Measurements from ENCODE around the gene TAP1.
"Not testable (repeated sequence)": the region's sequence is repeated elsewhere in the genome, so short reads cannot be mapped to it uniquely, and the experiment has no call there.

Gene TAP1

DNA sequence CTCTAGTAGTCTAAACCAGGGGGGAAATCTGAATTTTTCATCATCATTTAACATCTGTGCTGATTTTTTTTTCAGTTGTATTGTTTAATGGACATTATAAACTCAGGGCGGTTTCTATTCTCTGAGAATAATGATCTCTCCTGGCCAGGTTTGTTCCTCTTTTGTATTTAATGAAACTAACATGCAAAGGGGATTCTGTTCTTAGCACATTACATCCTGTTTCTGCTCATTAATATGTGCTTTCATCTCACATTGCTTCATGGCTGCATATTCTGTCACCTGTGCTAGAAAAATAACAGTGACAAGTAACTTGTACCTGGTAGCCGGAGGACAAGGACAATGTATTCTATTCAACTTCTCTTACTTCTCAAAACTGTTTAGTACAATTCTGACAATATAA, 37.5 kb downstream of the TAP1 start:
- Histone ChIP-seq H3K4me1 (ENCODE audit: control insufficient read depth, insufficient read depth, low read length) (peaks cover 13% of the 10 kb centered on the region), H3K27me3 (replicated peaks; ENCODE audit: control insufficient read depth, insufficient read depth, low read length) (no peaks in the 10 kb centered on the region), H3K4me3 (ENCODE audit: low read length) (no peak overlapping the region), H3K36me3 (ENCODE audit: control insufficient read depth, insufficient read depth, low read length, severe bottlenecking) (no peaks in the 10 kb centered on the region), H3K9me3 (ENCODE audit: control insufficient read depth, low read length) (no peaks in the 10 kb centered on the region), H3K9ac (ENCODE audit: low read length) (no peak overlapping the region)
- no peak for DNase-seq (ENCODE audit: low read depth)

DNA sequence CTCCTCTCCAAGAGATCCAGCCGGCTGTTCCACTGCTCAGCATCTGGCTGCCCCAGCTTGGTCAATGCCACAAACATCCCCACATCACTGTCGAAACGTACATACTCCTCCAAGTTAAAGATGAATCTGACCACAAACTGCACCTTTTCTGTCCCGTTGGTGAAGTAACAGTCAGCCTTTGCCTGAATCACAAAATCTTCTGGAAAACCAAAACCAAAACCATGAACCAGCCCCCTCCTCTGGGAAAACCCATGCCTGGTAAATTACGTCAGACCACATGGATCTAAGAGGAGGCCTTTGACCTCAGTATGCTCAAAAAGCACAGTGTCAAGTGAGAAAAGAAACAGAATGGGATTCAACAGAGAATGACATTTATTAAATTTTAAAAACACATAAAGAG, 38.4 kb downstream of the TAP1 start:
- Histone ChIP-seq H3K9me3 (ENCODE audit: control insufficient read depth, low read length) (no peaks in the 10 kb centered on the region), H3K9ac (ENCODE audit: low read length) (no peak overlapping the region), H3K36me3 (ENCODE audit: control insufficient read depth, insufficient read depth, low read length, severe bottlenecking) (no peaks in the 10 kb centered on the region)

DNA sequence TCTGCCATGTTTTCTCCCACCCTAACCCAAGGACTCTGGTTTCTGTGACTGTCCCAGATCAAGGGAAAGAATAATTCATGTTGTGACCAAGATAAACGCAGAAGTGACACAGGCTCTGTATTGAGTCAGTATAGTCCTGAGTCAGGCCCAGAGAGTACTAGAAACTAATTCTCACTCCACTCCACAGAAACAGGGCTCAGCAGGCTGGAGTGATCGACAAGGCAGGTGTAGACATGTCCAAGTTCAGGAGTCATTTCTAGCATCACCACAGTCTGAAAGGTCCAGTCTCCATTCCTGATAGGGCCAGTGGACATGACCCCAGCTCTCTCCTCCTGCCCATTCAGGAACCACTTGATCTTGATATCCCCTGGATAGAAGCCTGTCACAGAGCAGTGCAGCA, 39.4 kb downstream of the TAP1 start:
- no peak for DNase-seq (ENCODE audit: low read depth)
- Histone ChIP-seq H3K9me3 (ENCODE audit: control insufficient read depth, low read length) (no peaks in the 10 kb centered on the region), H3K27me3 (replicated peaks; ENCODE audit: control insufficient read depth, insufficient read depth, low read length) (no peaks in the 10 kb centered on the region), H3K9ac (ENCODE audit: low read length) (no peak overlapping the region), H3K36me3 (ENCODE audit: control insufficient read depth, insufficient read depth, low read length, severe bottlenecking) (no peaks in the 10 kb centered on the region), H3K4me3 (ENCODE audit: low read length) (no peak overlapping the region), H3K4me1 (ENCODE audit: control insufficient read depth, insufficient read depth, low read length) (peaks cover 6% of the 10 kb centered on the region)

More for the DNA sequence above, 38.4 kb downstream of the TAP1 start:
- Histone ChIP-seq H3K4me3 (ENCODE audit: low read length) (no peak overlapping the region), H3K4me1 (ENCODE audit: control insufficient read depth, insufficient read depth, low read length) (peaks cover 13% of the 10 kb centered on the region), H3K27me3 (replicated peaks; ENCODE audit: control insufficient read depth, insufficient read depth, low read length) (no peaks in the 10 kb centered on the region)
- no peak for DNase-seq (ENCODE audit: low read depth)

DNA sequence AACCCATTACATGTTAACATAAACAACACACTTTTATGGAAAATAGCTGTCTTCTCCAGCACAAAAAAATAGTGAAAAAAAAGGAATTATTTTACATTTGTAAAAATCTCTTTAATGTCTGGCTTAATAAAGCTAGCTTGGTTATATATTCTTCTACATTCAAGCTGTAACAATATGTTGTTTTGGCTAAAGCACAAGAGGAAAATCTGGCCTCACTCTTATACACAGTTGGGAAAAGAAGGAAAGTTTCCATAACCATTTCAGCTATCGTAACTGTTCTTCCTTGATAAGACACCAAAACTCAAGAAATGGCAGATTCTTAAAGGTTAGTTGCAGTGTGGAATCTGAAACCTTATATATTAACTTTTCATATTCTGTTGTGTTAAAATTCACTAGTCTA, 44.3 kb downstream of the TAP1 start:
- Histone ChIP-seq H3K9ac (ENCODE audit: low read length) (no peak overlapping the region), H3K27me3 (replicated peaks; ENCODE audit: control insufficient read depth, insufficient read depth, low read length) (peaks cover 5% of the 10 kb centered on the region), H3K36me3 (ENCODE audit: control insufficient read depth, insufficient read depth, low read length, severe bottlenecking) (no peaks in the 10 kb centered on the region), H3K4me1 (ENCODE audit: control insufficient read depth, insufficient read depth, low read length) (no peaks in the 10 kb centered on the region), H3K9me3 (ENCODE audit: control insufficient read depth, low read length) (no peaks in the 10 kb centered on the region), H3K4me3 (ENCODE audit: low read length) (no peak overlapping the region)
- no peak for DNase-seq (ENCODE audit: low read depth)

DNA sequence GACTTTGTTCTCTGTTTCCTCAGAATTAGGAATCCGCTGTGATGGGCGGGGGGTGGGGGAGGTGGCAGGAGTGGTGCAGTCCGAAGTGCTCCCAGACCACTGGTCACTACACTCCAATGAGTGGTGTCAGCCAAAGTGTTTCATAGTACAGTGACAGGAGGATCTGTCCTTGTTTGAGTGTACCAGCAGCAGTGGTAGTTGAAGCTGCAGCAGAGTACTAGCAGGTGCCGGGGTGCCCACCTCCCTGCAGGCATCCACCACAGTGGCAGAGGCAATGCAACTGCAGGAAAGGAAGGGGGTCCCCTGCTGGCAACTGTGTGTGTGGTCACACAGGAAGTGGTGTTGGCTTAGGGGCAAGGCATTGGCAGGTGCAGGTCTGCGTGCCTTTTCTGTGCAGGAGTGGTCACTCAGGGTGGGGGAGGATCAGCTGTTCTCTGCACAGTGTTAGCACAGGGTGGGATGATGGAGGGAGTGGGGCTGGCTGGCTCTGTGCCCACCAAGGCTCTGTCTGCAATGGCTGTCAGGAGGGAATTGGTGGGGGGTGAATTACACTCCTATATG, 46.4 kb downstream of the TAP1 start:
- H3K9me3 ChIP-seq (ENCODE audit: control insufficient read depth, low read length), result peaks cover 6% of the 10 kb centered on the region
- no peak overlapping the region for H3K4me3 ChIP-seq (ENCODE audit: low read length)

DNA sequence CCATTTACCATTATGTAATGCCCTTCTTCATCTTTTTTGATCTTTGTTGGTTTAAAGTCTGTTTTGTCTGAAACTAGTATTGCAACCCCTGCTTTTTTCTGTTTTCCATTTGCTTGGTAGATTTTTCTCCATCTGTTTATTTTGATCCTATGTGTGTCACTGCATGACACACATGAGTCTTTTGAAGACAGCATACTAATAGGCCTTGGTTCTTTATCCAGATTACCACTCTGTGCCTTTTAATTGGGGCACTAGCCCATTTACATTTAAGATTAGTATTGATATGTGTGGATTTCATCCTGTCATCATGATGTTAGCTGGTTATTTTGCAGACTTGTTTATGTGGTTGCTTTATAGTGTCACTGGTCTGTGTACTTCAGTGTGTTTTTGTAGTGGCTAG, 48.1 kb downstream of the TAP1 start:
- peaks cover 14% of the 10 kb centered on the region for H3K27me3 ChIP-seq (replicated peaks; ENCODE audit: control insufficient read depth, insufficient read depth, low read length)
- not testable (repeated sequence) for DNase-seq (ENCODE audit: low read depth); H3K36me3 ChIP-seq (ENCODE audit: control insufficient read depth, insufficient read depth, low read length, severe bottlenecking); H3K9ac ChIP-seq (ENCODE audit: low read length); H3K4me1 ChIP-seq (ENCODE audit: control insufficient read depth, insufficient read depth, low read length); H3K4me3 ChIP-seq (ENCODE audit: low read length); H3K9me3 ChIP-seq (ENCODE audit: control insufficient read depth, low read length)

More for the DNA sequence above, 46.4 kb downstream of the TAP1 start:
- DNase-seq (ENCODE audit: low read depth), result no peak
- Histone ChIP-seq H3K27me3 (replicated peaks; ENCODE audit: control insufficient read depth, insufficient read depth, low read length) (peaks cover 11% of the 10 kb centered on the region), H3K9ac (ENCODE audit: low read length) (no peak overlapping the region), H3K36me3 (ENCODE audit: control insufficient read depth, insufficient read depth, low read length, severe bottlenecking) (no peaks in the 10 kb centered on the region), H3K4me1 (ENCODE audit: control insufficient read depth, insufficient read depth, low read length) (no peaks in the 10 kb centered on the region)

DNA sequence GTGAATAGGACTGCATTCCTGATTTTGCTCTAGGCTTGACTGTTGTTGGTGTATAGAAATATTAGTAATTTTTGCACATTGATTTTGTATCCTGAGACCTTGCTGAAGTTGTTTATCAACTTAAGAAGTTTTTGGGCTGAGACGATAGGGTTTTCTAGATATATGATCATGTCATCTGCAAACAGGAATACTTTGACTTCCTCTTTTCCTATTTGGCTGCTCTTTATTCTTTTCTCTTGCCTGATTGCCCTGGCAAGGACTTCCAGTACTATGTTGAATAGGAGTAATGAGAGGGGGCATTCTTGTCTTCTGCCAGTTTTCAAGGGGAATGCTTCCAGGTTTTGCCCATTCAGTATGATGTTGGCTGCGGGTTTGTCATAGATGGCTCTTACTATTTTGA, 50.1 kb downstream of the TAP1 start:
- Histone ChIP-seq H3K4me1 (ENCODE audit: control insufficient read depth, insufficient read depth, low read length) (no peaks in the 10 kb centered on the region), H3K9ac (ENCODE audit: low read length) (no peak overlapping the region), H3K27me3 (replicated peaks; ENCODE audit: control insufficient read depth, insufficient read depth, low read length) (peaks cover 19% of the 10 kb centered on the region), H3K4me3 (ENCODE audit: low read length) (no peak overlapping the region), H3K36me3 (ENCODE audit: control insufficient read depth, insufficient read depth, low read length, severe bottlenecking) (no peaks in the 10 kb centered on the region), H3K9me3 (ENCODE audit: control insufficient read depth, low read length) (peaks cover 19% of the 10 kb centered on the region)
- DNase-seq (ENCODE audit: low read depth), result no peak

DNA sequence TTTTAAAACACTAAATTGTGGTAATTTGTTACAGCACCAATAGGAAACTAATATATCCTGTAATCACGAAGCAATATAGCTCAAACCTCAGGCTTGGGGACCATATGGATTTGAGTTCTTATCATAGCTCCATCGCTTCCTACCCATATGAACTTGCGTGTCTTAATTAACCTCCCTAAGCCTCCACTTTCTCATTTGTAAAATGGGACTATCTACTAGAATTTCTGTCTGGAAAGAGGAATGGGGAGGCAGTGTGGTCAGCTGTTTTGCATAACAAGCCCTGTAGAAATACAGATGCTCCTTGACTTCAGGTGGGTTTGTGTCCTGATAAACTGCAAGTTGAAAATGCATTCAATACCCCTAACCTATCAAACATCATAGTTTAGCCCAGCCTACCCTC, 53.8 kb downstream of the TAP1 start:
- no peak overlapping the region for H3K9ac ChIP-seq (ENCODE audit: low read length)
- no peak overlapping the region for H3K4me3 ChIP-seq (ENCODE audit: low read length)
- peaks cover 10% of the 10 kb centered on the region for H3K4me1 ChIP-seq (ENCODE audit: control insufficient read depth, insufficient read depth, low read length)
- H3K9me3 ChIP-seq (ENCODE audit: control insufficient read depth, low read length), result peaks cover 19% of the 10 kb centered on the region
- no peak for DNase-seq (ENCODE audit: low read depth)
- no peaks in the 10 kb centered on the region for H3K36me3 ChIP-seq (ENCODE audit: control insufficient read depth, insufficient read depth, low read length, severe bottlenecking)
- H3K27me3 ChIP-seq (replicated peaks; ENCODE audit: control insufficient read depth, insufficient read depth, low read length), result peaks cover 38% of the 10 kb centered on the region

DNA sequence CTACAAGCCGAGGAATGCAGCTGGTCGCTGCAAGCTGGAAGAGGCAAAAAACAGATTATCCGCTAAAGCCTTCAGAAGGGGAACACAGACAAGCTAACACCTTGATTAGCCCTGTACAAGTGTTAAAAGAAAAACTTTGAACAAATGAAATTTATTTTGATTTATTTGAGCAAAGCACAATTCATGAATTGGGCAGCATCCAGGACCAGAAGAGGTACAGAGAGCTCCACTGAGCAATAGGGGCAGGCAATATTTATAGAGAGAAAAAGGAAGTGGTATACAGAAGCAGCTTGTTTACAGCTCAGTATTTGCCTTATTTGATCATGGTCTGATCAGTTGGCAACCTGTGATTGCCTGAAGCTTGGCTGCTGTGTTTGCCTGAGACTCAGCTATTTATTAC, 54.3 kb downstream of the TAP1 start:
- no peak overlapping the region for H3K9ac ChIP-seq (ENCODE audit: low read length)
- H3K4me3 ChIP-seq (ENCODE audit: low read length), result no peak overlapping the region
- H3K4me1 ChIP-seq (ENCODE audit: control insufficient read depth, insufficient read depth, low read length), result peaks cover 10% of the 10 kb centered on the region
- H3K36me3 ChIP-seq (ENCODE audit: control insufficient read depth, insufficient read depth, low read length, severe bottlenecking), result no peaks in the 10 kb centered on the region
- no peak for DNase-seq (ENCODE audit: low read depth)
- H3K27me3 ChIP-seq (replicated peaks; ENCODE audit: control insufficient read depth, insufficient read depth, low read length), result peaks cover 38% of the 10 kb centered on the region
- H3K9me3 ChIP-seq (ENCODE audit: control insufficient read depth, low read length), result peaks cover 19% of the 10 kb centered on the region

DNA sequence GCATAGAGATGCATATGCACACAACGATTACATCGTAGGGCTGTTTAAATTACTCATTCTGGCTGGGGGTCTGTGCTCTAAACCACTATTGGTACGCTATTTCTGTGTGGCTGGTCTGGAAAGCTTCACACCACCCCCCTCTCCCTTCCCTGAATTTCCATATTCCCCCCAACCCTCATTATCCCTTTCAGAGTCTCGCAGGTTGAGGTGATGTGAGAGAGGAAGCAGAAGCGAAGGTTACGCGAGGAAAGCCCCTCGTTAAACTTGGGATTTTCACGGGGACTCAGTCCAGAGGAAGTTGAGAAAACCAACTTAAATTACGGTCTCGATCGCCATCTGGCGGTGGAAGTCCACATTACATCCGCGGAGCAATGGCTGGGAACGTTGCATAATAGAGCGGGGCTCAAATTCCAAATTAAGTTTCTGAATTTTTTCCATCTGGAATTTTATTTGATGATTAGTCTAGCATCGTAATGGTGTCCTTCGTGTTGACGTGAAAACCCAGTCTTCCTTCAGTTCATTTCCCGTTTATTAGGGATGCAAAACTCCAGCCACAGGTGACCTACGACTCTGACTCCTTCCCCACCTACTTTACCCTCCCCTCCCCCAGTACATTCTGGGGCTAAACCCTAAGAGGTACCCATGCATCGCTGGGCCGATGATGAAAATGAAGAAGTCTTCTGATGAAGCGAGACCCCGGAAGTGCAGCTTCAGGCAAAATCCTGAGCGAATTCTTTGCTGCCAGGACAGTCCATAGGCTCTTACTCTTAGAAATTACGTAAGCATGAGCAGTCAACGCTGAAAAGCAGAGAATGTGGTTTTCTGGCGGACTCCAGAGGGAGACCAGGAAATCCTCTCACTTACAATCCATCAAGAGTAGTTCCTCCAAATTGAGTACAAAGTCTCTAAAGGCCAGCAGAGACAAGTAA, 56.4 kb downstream of the TAP1 start:
- H3K4me3 ChIP-seq (ENCODE audit: low read length), result peak overlapping the region; percentile 77
- peaks cover 53% of the 10 kb centered on the region for H3K27me3 ChIP-seq (replicated peaks; ENCODE audit: control insufficient read depth, insufficient read depth, low read length)
- peaks cover 13% of the 10 kb centered on the region for H3K9me3 ChIP-seq (ENCODE audit: control insufficient read depth, low read length)
- DNase-seq (ENCODE audit: low read depth), result peak; percentile 85
- H3K4me1 ChIP-seq (ENCODE audit: control insufficient read depth, insufficient read depth, low read length), result peaks cover 10% of the 10 kb centered on the region
- H3K36me3 ChIP-seq (ENCODE audit: control insufficient read depth, insufficient read depth, low read length, severe bottlenecking), result no peaks in the 10 kb centered on the region
- peak overlapping the region; percentile 60 for H3K9ac ChIP-seq (ENCODE audit: low read length)

All from adipocyte (in vitro differentiated cells).